ENCODE data around the gene KLF9.
A peak's percentile ranks its signal among the peaks of the same experiment; 100 is the strongest.

KLF9 gene

DNA sequence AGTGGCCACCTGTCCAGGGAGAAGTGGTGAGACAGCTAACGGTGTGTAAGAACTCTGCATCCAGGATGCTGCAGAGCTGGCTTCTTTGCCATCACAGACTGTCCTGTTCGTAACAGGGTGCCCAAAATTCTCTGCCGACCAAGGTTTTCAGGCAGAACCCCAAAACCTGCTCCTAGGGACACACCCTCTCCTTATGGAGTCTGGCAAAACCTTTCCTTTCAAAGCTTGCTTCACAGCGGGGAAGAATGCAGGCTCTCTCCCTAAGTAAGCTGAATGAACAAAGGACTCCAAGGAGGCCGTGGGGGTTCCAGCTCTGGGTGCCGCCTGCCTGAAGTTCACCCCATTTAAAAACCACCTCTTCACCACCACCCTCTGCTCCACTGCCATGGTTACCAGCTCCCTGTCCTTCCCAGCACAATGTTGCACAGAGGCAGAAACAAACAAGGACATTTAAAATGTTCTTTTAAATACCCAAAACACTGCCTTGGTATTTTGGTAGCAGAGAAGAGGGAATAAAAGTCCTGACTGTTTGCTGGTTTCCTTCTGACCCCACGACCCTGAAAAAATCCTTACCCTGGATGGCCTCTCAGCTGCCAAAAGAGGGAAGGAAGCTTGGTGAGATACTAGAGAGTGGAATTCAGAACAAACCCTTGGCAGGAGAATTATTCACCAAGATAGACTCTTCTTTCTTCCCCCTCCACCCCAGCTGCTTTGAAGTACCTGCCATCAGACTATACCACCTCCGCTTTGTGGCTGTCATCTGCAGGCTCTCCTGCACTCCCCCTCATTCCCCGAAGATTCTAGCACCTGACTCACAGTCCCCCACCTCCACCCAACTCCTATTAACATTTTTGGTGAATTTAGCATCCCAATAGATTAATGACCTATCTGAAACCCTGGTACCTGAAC, 7.1 kb upstream of the KLF9 start:
- DNase-seq: no peak

GRCh38 chr9:70420441-70421271, 6.2 kb upstream of the KLF9 start:
- DNase-seq: peak; percentile 91

- DNase-seq: peak; percentile 88
These were observed 5.3 kb upstream of the KLF9 start for GRCh38 chr9:70419556-70420440.

DNA sequence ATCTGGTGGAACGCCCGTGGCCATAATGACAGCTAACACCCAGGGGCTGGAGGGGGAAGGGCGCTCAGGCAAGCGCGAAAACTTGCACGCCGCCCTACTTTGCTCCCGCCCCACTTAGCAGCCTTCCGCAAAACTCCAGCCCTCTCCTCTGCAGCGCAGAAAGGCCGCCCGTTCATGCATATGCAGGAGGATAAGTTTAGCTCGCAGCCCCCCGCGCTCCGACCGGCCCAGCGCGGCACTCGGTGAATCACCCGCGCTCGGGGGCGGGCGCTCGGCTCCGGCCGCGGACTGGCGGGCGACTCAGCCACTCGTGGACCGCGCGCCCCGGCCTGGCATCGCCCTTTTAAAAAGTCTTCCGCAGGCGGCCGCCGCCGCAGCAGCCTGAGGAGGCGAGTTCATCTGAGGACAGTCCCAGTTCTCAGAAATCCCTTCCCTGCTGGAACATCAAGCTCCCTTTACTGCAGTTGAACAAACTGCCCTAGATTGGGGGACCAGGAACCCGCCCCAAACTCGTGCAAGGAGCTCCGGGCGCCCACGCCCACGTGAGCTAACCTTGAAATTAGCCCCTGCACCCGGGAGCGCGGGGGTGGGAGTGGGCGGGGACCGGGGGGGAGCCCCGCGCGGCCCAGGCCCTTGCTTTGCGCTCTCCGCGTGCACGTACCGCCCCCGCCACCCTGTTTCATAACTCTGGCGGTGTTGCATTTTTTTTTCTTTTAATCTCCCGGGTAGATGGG, 4.5 kb upstream of the KLF9 start:
- peak; percentile 93 for DNase-seq

DNA sequence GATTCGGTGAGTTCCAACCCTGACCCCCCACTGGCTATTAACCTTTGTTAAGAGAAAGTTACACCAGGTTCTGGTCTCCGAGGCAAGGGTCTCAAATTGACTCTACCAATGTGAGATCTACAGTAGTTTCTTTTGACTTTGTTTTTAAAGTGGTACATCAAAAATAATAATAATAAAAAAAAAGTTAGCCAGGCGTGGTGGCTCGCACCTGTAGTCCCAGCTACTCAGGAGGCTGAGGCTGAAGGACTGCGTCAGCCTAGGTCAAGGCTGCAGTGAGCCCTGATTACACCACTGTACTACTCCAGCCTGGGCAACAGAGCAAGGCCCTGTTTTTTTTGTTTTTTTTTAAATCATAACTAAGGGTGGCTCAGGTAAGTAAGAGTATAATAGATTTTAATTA, 1.0 kb upstream of the KLF9 start:
- no peak for DNase-seq

- DNase-seq: no peak
These were observed 584 bp upstream of the KLF9 start for GRCh38 chr9:70415041-70415440.

GRCh38 chr9:70413464-70413798, 1.0 kb downstream of the KLF9 start:
- DNase-seq: peak; percentile 79

DNA sequence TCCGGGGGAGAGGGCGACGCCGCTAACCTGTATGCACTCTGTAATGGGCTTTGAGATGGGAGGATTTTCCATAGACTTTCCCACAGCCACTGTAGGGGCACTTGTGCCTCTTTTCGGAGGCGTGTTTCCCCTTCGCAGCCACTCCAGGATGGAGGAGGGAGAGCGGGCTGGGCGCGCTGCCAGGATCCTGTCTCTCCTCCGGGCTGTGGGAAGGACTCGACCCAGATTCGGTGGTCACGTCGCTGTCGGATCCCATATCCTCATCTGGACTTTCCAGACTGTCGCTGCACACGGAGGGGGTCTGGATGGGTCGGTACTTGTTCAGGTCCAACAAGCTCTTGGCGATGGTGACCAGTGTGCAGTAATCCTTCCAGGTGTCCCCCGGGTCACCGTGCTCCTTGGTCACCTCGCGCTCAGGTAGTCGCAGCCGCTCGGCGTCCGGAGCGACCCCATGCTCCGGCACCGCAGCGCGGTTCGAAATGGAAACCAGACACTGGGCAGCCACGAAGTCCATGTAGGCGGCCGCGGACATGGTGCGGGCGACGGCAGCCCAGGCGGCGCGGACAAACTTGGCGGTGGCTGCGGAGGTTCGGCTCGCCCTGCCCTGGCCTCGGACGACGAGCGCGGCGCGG, 1.5 kb downstream of the KLF9 start:
- peak; percentile 84 for DNase-seq

DNA sequence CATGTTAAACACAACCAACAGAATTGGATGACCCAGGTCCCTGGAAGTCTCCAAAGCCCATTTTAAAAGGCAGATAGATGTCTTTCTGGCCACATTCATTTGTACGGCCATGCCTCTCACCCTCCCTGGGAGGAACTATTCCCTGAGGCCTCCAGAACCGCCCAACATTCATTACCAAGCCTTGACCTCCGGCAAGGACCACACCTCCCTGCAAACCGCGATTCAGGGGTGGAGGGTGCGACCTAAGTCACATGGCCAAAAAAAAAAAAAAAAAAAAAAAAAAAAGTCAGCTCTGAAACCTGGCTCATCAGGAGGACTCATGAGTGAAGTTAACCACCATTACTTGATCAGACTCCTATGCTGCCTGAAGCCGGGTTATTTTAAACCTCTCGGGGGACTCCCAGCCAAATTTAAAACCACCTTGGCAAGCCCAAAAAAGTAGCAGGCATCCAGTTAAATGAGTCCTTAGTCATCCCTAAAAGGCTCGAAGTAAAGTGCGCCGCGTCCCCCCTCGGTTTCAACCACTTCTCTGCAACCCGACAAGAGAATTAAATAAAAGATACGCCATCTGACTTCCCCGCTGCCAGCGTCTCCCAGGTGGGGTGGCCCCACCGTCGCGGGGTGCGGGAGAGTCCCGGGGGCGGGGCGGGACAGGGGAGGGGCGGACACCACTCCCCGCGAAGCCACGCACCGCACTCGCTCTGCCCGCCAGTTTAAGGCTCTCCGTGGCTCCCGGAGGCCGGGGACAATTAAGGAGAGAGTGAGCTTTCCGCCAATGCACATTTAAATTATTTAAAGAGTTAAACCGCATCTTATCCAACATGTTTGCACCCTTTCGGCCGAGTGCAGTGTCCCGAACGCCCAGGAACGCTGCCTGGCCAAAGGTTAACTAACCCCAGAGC, 2.3 kb downstream of the KLF9 start:
- no peak for DNase-seq

- no peak for DNase-seq
These were observed 3.1 kb downstream of the KLF9 start for GRCh38 chr9:70411121-70411929.

DNA sequence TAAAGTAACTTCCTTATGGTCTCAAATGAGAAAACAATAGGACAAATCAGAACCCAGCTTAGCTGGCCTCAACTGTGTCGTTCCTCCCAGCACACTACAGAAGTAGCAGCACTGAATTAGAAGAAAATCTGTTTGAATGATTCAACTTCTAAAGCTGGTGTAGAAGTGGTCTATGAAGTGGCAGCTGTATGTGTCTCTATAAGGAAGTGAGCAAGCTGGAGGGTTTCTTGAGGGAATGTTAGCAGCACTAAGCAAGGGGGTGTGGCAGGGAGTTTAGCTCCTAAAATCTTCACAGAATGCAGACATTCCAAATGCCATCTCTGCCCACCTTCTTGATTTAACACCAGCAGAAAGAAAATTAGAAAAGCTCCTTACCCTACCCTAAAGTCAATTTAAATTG, 4.1 kb downstream of the KLF9 start:
- DNase-seq: no peak

DNA sequence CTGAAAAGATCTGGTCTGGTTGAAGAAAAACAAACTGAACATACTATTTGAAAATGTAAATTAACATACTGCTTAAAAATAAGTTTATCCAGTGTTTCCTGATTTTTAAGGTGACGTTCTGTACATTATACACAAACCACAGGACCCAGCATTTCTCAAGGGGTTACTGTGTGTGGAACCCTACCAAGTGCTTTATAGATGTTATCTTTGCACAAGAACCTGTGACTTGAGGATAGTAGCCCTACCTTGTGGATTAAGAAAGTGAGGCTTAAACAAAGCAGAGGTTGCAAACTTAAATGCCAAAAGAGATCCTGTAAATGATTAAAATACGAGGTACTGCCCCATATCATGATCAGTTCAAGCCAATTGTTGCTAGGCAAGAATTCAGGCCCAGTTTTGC, 4.7 kb downstream of the KLF9 start:
- DNase-seq: no peak

DNA sequence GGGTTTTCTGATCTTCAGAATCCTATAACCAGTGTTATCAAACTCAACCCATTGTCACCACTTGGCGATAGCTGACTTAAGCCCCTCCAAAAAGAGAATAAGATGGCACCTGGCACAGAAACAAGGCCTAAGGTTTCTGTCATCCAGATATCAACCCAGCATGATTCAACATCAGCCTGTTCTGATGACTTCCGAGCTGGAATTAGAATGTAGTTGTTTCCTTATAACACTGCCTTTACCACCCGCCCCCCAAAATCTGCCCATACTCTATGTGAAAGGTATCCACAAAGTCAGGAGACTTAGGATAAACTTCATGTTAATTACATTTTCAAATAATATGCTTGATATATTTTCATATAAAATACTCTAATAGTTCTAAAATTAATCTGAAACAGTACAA, 5.2 kb downstream of the KLF9 start:
- DNase-seq: no peak

DNA sequence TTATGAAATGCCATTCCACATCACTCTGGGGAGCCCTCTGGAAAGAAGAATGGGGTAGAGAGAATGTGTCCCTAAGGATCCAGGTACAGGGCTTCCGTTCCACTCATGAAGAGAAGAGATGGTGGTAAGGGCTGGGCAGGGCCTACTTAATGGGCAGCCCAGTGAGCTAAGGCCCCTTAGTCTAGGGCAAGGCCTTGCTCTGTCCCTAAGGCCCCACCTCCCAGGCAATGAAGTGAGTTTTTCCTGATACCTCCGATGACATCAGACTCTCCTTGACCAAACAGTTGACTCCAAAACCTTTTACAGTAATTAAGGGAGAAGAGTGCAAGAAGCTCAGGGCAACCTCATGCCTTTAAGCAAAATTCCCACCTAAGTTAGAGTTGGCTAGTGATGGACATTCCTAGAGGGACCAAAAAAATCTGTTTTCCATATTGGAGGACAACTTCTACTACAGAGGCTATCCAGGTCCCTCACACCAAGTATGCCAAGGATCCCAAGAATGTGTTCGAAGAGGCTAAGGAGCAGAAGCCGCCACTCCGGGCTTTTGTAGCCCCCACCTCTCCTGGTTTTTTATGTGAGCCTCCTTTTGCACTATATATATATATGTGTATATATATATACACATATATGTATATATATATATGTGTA, 5.9 kb downstream of the KLF9 start:
- DNase-seq: no peak

DNA sequence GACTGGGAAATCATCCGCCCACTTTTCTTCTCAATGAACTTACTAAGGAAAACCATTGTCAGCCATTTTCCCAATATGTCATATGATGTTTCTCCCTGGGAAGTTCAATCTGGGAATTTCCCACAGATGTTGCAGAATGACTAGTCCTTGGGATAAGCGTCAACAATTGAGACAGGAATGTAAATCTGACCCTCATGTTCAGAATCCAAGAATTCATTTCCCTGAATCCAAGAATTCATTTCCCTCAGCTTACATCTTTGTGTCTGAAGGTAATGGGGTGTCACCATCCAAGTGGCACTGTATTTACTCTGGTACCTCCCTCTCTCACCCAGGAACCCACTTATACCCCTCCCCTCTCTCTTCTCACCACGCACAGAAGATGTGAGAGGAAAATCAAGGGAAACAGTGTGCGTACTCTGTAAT, 7.4 kb downstream of the KLF9 start:
- DNase-seq: no peak

DNA sequence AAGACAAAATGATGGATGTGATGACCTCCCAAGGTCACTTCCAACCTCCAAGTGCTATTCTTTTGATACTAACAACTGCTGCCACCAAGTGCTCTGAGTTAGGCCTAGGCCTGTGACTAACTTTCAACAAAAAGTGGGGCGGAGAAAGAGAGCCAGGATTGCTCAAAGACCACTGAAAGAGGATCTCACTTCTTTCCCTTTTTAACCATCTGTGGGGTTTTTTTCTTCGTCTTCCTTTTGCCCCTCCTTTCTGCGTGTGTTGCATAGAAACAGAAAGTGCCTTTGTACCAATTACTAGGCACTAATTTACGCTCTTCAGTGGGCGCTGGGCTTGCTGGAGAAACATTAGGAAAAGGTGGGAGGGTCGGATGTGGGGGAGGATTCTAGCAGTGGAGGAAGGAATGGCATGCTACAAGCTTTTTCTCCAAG, 8.0 kb downstream of the KLF9 start:
- DNase-seq: no peak

DNA sequence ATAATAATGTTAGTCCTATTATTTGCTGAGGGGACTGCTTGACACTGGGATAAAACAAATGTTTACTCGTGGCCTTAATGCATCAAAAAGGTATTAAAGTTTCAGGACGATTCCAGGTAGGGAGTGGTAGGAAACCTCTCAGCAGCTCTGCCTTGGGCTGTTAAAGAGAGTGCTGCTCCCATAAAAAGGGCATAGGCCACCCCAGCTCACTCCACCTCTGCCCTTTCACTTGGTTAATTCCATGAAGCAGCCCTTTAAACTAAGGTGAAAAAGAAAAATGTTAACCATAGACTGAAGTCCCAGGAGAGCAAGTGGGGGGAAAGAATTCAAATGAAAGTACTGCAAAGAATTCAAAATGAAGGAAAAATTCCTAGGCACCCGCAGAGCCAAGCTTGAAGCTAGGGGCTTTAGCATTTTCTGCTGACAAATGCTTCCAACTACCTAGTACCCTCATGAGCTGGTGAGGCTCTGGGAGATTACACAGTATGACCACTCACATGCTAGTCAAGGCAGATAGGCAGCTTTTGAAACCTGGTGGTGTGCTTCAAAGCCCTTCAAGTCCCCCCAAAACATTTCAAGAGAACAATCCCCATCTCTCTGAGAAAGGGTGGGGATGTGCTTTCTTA, 8.5 kb downstream of the KLF9 start:
- DNase-seq: no peak

DNA sequence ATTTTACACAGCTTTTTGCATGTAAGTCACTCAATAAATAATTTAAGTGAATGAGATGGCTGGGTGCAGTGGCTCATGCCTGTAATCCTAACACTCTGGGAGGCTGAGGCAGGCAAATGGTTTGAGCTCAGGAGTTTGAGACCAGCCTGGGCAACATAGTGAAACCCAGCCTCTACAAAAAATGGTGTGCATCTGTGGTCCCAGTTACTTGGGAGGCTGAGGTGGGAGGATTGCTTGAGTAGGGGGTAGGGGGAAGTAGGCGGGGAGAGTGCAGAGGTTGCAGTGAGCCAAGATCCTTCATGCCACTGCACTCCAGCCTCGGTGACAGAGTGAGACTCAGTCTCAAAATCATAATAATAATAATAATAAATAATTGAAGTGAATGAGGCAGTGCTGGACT, 10.2 kb downstream of the KLF9 start:
- DNase-seq: no peak

GRCh38 chr9:70403618-70404025, 10.8 kb downstream of the KLF9 start:
- DNase-seq: no peak

All from right hindlimb (tissue), 1 donor.